Activated gamma-delta T cell treated with Interleukin-2 at 50 U/mL for 16 hours (primary cell): ENCODE data around the gene RIC8A.
"Not testable (repeated sequence)": the region's sequence is repeated elsewhere in the genome, so short reads cannot be mapped to it uniquely, and the experiment has no call there.

ENCODE experiments used
- DNase-seq: peaks from one replicate; pipeline ENCODE4 v3.0.0-alpha.2; 2020

Gene RIC8A

DNA sequence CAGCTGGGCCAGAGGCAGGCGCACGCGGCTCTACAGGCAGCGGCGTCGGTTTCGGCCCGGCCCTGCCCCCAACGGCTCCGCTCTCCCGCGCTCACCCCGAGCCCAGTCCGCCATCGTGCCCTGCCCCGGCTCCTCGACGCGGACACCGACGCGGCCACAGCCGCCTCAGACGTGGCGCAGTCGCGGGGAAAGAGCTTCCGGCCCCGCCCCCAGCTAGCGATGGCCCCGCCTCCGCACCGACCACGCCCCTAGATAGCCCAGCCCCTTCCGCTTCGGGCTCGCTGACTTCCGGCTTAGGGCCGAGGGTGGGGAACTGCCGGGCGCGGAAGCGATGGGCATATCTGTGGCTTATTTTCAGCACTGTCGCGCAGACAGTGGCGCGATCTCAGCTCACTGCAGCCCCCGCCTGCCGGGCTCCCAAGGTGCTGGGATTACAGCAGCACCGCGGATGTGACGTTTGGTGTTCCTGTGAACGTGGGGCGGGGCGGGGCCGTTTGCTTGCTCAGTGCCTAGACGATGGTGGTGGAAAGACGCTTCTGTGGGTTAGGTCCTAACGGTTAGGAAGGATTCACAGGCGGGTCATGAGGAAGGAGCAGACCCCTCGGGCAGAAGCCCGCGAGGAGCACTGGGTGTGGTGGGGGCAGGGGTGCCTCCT, at the start of gene RIC8A, which contains the start of gene BET1L:
Gene RIC8A (plus strand): TSS at position 501 of the 655 bp plus-strand sequence. CDS start 1,147 bp downstream, outside the sequence.
Gene BET1L (minus strand): TSS at position 192 of the 655 bp plus-strand sequence. CDS start 78 bp downstream, at position 114.
- DNase-seq: peak; percentile 95

DNA sequence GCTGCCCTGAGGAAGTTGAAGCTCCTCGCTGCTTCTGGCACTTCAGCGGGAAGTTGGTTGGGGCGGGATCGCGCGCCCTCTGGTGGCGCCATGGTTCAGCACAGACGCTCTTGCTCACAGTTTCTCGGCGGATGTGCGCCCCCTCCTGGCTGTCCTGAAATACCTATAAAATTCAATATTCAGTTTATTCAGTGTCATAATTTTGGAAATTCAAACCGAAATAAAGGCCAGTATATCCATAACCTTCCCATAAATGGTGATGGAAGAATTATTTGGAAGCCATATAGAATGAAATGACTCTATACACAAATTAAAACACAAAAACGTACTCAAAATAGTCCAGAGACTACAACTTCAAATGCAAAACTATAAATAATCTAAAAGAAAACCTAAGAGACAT, 27.3 kb upstream of the RIC8A start:
- not testable (repeated sequence) for DNase-seq

DNA sequence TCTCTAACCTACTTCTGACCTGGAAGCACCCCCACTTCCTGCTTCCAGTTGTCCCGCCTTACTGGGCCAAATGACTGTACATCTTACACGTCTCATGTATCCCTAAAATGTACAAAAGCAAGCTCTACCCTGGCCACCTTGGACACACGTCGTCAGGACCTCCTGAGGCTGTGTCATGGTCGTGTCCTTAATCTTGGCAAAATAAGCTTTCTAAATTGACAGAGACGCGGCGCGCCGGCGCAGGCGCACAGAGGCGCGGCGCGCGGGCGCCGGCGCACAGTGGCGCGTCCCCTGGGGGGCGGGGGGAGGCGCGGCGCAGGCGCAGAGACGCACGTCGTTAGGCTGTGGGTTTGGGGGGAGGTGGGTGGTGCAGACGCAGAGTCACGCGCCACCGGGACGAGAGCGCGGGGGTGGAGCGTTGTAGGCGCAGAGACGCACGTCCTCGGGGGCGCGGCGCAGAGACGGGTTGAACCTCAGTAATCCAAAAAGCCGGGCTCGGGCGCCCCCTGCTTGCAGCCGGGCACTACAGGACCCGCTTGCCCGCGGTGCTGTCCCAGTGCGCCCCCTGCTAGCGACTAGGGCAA, 18.2 kb upstream of the RIC8A start:
- DNase-seq: not testable (repeated sequence)

DNA sequence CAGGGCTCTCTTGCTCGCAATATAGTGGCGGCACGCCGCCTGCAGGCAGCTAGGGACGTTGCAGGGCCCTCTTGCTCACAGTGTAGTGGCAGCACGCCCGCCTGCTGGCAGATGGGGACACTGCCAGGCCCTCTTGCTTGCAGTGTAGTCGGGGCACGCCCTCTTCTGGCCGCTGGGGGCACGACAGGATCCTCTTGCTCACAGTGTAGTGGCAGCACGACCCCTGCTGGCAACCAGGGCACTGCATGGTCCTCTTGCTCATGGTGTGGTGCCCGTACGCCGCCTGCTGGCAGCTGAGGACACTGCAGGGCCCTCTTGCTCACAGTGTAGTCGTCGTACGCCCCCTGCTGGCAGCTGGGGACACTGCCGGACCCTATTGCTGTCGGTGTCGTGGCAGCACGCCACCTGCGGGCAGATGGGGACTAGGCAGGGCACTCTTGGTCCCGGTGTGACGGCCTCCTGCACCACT, 17.6 kb upstream of the RIC8A start:
- peak; percentile 9 for DNase-seq

DNA sequence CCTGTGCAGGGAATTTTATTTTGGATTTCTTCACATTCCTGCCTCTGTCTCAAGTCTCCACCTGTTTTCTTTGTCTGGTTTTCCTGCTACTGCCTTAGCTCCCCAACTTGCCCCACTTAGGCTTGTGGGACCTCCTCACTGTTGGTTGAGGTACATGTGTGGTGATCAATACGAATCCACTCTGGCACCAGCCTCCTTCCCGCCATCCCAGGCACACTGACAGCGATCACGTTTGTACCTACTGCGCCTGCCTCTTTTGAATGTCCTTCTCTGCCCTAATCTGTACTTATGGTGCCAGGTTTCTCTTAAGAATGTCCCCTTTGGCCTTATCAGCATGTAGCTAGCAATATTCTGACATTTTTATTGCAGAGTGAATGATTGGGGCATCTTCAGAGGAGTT, 17.0 kb upstream of the RIC8A start:
- DNase-seq: not testable (repeated sequence)

DNA sequence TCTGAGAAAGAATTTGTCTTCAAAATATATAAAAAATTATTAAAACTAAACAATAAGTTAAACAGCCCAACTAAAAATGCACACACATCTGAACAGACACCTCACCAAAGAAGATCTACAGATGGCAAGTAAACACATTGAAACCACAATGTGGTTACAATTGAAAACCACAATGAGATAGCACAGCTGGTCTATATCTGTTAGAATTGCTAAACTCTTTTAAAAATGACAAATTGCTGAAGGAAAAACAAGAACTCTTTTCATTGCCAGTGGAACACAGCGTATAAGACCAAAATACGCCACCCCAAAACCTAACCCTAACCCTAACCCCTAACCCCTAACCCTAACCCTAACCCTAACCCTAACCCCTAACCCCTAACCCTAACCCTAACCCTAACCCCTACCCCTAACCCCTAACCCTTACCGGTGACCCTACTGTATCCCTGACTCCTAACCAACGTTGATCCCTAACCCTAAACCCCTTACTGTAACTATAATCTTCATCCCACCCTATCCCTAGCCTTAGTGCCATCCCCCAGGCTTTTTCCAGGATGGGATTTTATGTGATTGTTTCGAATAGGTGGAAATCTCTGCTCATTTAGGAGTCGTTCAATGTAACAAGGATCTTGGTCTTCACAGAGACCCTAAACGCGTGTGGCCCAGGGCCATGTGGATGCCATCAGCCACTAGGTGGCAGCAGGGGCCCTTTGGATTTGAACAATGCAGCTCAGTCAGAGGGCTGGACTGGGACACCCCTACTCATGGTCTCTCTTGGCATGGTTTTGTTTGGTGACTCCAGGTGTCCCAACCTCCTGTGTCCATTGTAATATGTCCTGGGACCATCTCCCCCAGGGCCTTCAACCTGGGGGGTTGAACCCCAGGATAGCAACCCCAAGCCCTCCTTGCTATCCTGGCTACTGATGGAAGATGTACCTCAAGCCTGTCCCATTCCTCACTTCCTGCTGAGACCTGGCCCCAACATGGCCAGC, 15.7 kb upstream of the RIC8A start:
- DNase-seq: peak; percentile 70

DNA sequence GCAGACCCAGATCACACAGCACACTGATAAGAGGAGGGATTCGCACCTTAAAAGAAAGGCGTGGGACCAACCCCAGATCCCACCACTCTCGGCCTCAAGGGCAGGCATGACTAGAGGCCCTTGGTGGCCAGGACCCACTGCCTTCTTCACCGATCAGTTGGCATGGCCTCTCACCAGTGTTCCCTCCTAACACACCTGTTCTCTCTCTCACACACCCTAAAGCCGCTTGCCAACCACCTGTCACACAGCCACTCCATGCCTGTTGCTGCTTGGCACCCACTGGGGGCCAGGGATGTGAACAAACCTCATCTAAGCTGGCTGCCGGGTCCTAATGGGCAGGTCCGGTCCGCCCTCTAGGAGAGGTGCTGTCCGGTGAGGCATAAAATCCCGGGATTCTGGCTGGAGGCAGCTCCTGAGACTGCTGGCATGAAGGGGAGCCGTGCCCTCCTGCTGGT, 14.8 kb upstream of the RIC8A start, which contains the start of gene SCGB1C1:
Gene SCGB1C1 (plus strand): TSS at position 405 of the 455 bp plus-strand sequence. CDS start 22 bp downstream, at position 427.
- not testable (repeated sequence) for DNase-seq

DNA sequence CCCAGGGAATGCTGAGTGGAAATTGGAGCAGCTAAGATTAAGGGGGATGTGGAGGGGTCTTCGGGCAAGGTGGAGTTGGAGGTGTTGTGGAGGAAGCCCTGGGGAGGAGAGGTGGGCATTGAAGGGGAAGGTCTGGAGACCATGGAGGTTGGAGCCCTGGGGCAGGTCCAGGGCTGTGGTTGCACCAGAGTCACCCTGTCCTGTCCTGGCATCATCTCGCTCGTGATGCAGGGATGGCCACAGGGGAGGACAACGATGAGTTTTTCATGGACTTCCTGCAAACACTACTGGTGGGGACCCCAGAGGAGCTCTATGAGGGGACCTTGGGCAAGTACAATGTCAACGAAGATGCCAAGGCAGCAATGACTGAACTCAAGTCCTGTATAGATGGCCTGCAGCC, 14.0 kb upstream of the RIC8A start:
- peak; percentile 3 for DNase-seq

DNA sequence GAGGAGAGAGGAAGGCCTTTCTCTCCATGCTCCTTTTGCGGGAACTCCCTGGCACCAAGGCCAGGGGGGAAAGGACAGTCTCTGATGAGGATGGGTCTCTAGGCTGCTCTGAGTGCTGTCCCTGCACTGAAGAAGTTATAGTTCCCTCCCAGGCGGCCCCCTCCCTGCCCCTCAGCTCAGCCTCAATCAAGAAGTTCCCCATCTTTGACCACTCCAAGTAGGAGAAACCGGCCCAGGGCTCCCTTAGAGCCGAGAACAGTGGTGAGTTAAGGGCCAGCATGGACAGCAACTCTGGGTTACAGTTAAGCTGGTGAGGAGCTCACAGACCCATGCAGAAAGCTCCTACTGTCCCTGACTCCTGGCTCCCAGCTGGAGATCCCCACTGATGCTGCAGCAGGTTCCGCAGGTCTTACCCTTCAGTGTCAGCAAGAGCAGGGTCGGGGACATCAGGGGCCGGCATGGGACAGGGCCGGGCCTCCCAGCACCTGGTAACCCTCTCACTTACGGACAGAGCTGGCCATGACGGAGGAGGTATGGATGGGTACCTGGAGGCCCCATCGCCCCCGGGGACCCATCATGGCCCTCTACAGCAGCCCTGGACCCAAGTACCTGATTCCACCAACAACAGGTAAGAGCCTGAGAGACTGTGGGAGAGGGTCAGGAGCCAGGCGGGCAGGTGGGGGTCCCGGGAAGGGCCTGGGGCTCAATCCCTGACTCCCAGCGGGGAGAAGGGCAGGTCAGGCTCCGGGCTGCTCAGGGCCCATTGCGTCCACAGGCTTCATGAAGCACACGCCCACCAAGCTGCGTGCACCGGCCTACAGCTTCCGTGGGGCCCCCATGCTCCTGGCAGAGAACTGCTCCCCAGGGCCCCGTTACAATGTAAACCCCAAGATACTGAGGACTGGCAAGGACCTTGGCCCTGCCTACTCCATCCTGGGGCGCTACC, 10.4 kb upstream of the RIC8A start:
- no peak for DNase-seq

DNA sequence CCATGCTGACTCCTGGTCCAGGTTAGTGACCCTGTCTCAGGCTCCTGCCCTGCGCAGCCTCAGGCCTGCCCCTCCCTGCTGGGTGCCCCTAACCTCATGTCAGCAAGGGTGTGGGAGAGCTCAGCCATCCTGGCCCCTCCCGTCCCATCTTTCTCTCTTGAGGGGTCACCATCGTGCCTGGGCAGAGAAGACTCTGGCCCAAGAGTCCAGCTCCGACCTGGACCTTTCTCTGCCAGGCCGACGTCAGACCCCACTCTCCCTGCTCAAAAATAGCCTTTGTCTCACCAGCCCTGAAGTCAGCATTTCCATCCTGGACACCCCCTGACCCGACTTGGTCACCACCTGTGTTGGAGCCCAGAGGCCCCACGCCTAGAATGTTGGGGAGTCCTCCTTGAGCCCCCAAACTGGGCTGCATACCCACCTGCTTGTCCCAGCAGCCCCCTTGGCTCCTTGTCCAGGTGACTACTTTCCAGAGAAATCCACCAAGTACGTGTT, 9.7 kb upstream of the RIC8A start:
- DNase-seq: no peak

DNA sequence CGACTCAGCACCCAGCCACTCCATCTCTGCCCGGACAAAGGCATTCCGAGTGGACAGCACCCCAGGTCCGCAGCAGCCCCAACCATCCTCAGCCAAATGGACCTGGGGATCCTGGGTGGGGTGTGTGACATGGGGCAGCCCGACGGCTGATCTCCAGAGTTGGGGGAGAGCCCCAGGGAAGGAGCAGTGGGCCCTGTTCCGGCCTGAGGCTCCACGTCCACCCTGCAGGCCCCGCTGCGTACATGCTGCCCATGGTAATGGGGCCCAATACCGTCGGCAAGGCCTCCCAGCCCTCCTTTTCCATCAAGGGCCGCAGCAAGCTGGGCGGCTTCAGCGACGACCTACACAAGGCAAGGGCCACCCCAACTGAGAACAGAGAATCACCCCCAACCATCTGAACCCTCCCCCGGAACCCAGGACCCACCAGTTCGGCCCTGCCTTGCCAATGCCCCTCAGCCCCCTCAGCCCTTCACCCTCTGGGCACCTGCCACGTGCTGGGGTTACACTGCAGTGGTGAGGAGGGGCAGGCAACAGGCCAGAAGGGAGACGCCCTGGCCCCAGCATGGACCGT, 9.2 kb upstream of the RIC8A start:
- DNase-seq: no peak

DNA sequence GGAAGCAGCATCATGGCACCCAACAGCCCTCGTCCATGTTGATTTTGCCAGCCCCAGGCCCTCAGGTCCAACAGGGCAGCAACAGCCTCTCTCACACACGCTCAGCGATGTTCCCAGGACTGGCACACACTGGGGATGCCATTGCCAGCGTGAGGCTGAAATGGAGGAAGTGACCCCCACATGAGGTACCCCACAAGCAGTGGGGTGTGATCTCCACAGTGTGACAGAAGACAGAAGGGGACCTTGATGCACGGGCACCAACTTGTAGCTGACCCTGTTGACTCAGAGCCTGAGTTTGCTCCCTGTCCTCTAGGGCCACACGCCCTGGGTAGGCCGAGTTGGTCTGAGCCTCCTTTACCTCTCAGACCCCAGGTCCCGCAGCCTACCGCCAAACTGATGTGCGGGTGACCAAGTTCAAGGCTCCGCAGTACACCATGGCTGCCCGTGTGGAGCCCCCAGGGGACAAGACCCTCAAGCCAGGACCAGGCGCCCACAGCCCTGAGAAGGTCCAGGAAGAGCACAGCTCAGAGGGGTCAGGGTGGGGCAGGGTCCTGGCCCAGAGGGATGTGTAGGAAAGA, 8.4 kb upstream of the RIC8A start:
- DNase-seq: no peak

DNA sequence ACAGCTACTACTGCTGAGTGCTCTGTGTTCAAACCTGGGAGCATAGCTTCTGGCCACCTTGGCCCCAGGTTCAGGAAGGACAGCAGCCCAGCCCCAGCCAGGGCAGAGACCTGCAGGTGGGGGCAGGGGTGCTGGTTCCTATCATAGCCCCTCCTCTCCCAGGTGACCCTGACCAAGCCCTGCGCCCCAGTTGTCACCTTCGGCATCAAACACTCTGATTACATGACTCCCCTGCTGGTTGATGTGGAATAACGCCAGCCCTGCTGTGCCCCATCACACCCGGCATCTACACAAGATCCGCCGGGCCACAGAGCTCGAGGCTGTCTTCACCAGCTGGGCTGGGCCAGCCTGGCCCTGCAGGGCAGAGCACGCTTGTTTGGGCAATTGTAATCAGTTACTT, 7.7 kb upstream of the RIC8A start:
- no peak for DNase-seq

DNA sequence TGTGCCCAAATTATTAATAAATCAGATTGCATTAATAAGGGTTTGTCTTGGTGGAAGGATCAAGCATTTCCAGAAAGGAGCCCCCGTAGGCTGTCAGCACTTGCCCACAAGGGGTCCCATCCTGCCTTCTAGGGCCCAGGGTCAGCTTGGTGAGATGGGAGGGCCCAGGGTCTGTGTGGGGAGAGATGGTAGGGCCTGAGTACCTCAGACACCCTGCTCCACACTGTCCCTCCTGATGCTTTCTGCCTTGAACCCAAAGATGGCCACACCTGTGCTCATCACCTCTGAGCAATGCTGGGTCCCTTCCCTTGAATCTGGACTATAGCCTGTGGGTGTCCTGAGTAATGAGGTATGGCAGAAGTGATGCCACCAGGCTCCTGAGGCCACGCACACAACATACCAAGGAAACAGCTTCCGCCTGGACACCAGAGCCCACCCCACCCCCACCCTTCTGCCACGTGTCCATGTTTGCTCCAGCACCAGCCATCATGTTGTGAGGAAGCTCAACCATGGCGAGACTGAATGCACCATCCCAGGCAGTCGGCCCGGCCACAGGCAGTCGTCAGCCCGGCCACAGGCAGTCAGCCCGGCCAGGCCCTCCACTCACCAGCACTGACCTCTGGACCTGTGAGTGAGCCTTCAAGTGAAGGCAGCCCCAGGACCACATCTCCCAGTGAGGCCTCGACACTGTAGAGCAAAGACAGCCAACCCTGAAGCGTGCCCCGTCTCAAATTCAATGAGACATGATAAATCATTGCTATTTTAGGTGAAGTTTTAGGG, 7.1 kb upstream of the RIC8A start:
- DNase-seq: no peak

DNA sequence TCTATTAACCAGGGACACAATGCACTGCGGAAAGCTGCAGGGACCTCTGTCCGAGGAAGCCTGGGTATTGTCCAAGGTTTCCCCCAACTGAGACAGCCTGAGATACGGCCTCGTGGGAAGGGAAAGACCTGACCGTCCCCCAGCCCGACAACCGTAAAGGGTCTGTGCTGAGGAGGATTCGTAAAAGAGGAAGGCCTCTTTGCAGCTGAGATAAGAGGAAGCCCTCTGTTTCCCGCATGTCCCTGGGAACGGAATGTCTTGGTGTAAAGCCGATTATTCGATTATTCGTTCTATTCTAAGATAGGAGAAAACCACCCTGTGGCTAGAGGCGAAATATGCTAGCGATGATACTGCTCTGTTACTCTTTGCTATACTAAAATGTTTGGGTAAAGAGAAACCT, 5.5 kb upstream of the RIC8A start:
- no peak for DNase-seq

DNA sequence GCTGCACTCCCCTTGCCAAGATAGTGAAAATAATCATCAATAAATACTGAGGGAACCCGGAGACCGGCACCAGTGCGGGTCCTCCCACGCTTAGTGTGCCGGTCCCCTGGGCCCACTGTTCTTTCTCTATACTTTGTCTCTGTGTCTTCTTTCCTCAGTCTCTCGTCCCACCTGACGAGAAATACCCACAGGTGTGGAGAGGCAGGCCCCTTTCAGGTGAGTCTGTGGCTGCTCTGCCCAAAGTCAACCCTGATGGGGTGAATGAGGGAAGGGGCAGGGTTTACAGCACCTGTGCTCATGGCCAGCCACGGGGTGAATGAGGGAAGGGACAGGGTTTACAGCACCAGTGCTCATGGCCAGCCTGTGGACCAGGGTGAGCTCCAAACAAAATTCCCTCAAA, 5.0 kb upstream of the RIC8A start:
- DNase-seq: no peak

DNA sequence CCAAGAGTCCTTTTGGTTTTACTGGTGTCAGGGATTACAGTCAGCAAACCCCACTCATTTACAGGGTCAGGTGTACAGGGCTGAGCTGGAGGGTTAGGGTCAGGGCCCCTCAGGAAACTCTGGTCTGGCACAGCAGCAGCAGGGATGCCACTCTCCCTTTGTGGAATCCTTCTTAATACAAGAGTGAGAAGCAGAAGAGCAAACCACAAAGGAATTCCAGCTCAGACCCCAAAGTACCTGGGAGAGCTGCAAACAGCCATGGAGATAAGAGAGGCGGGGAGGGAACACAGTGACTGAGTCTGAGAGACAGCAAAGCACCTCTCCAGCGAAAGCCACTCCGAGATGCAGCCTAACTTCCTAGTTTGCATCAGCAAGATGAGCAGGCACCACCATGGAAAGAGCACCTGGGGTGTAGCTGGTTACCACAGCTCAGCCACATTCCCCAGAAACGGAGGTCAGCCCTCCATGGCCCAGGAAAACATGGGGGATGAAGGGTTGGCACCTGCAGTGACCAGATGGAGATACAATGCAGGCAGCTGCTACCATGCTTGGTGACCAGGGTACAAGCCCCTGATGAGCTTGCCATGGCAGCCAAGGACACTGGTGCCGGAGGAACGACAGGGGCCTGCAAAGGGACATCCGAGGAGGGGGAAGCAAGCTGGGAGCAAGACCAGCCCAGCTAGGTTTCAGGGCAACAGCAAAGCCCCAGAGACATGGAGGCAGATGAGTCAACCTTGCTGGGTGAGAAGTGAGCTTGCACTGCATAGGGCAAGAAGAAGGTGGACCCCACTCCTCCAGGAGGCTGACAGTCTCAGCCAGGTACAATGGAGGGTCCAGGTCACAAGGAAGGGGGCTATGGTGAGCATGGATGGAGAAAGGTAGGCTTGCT, 4.2 kb upstream of the RIC8A start:
- DNase-seq: no peak

DNA sequence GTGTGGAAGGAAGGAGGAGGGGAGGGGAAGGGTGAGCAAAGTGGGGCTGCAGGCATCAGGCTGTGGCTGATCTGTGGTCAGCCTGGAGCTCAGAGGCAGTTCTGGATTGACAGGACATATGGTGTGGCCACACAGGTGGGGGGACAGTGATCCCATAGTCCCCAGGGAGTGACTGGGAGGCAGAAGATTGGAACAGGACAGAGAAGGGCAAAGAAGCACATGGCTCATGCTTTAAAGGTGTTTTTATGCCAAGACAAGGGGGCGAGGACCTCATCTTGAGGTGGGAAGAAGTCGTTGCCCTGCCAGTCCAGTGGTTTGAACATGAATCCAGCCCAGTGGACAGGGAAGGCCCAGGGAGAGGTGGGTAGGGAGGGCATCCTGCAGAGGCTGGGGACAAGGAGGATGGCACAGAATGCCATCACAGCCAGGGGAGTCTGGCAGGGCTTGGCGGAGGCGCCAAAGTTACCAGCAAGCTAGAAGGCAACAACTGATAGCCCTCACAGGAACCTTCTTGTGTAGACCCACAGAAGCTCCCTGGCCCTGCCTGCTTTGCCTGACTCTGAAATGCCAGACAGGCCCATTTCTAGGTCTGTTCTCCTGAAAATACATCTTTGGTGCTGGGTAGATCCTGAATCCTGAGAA, 3.4 kb upstream of the RIC8A start:
- no peak for DNase-seq
